GM21360 (cell line): ENCODE results near the gene IL24.

Source experiments
- ATAC-seq: cut with Tn5 transposase; IDR thresholded peaks from one replicate; pipeline ENCODE4 v1.9.1; 2021; ENCODE audit warnings: mild to moderate bottlenecking, moderate library complexity; ENCODE audit not compliant: unreplicated experiment

The IL24 gene

DNA sequence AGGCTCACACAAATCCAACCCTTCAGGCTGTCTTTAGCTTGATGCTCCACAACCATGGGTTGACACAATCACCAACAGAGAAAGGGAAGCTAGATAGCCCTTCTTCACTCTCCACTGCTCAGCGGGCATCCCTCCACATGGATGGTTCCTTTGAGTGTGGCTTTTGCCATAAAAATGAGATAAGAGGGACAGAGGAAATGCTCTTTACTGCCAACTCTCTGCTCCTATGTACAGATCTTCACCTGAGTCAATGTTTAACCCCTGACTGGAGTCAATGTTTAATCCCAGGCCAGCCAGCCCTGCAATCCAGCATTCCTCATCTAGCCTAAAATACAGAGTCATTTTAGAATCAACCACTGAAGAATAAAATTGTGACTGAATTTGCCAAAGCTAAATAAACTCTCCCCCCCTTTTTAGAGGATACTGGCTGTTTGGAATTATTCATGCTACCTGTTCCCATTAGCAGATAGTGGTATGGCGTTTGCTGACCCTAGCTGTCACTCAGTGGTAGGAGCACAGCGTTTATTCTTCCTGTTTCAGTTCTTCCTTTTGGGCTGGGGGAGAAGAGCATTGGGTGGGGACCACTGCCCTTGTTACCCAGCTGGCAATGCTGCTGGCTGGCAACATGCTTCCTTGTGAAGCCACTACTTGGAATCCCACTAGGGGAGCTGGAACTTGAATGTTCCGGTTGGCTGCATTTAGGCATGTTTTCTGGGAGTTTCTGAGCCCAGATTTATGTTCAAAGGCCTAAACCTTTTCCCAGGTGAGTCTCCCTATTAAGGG lies 54.3 kb downstream of the IL24 start:
- no peak for ATAC-seq

DNA sequence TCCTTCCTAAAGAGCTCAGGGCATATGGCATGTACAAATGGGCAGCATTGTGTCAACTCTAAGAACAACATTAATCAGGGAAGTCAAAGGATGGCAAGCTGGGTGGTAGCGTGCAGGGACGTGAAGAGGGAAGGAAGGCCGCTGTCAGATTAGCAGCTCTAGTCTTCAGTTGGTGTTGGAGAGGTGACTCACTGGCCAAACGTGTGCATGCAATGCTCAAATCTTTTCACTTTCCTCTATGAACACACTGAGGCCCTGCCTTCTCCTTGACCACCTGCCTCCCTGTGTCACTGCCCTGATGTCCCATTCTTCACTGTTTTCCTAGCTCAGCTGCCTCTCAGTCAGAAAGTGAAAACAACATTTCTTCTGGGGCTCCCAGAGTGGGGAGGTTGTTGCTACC lies 54.9 kb downstream of the IL24 start:
- ATAC-seq = no peak

DNA sequence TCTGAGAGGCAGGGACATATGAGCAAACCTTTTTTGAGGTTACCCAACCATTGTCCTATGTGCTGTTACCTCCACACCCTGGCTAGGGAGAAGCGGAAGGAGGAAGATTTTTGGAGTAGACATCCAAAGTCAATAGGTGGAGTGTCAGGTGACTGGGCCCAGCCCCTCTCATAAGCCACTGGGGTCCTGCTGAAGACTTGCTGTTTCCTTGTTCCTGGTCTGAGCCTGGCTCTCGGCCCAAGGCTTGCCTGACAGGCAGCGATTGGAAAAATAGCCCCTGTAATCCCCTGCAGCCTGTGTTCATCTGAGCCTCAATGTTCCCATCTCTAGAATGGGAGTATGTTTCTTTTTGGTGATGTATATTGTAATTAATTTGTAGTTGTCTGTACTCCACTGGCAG lies 55.9 kb downstream of the IL24 start:
- no peak for ATAC-seq

DNA sequence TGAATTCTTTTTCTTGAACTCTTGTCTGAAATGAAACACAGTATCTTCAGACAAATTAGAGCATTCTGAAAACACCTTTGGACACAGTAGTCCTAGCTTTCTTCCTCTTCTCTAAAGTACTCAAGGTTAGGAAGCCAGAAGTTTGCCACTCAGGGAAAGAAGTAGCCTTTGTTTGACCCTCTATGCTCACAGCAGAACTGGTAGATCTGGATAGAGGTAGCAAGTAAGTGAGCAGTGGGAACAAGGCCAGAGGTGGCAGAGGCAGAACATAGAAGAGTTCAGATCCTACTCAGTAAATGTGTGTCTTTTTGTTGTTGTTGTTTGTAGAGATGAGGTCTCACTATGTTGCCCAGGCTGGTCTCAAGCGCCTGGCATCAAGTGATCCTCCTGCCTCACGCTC lies 56.4 kb downstream of the IL24 start:
- no peak for ATAC-seq
